Heart right ventricle (tissue), 16 donors: ENCODE results near the gene CTAG1B. TPM values are rescaled to one million over a fixed set of nuclear protein-coding genes. Genes with fewer than 3 reads are reported as not detected.
A peak's percentile ranks its signal among the peaks of the same experiment; 100 is the strongest.
"Not testable (repeated sequence)": the region's sequence is repeated elsewhere in the genome, so short reads cannot be mapped to it uniquely, and the experiment has no call there.

Source experiments
- ATAC-seq, 8 donors: fragments of 200-7000 bp; cut with Tn5 transposase; one replicate each; pipeline ENCODE4 v1.9.1; 2020; ENCODE audit warnings: mild to moderate bottlenecking in 8 of 8, moderate library complexity in 8 of 8, moderate number of reproducible peaks in 1 of 8
- DNase-seq, 2 donors: peaks; one replicate each; pipeline ENCODE4 v3.0.0-alpha.2; 2020
- H3K27ac ChIP-seq, 10 donors: fragments of 200-600 bp; sonication (generic) in 2 of 10; one replicate each; pipeline versions ENCODE4 v1.5.0 to v1.8.0; 2020 to 2022; ENCODE audit warnings: mild to moderate bottlenecking in 3 of 10
- H3K27me3 ChIP-seq, 7 donors: fragments of 200-600 bp; one replicate each; pipeline ENCODE4 v1.8.0; 2021 to 2022; ENCODE audit warnings: mild to moderate bottlenecking in 2 of 7
- H3K36me3 ChIP-seq, 9 donors: fragments of 200-600 bp; sonication (generic) in 1 of 9; one replicate each; pipeline versions ENCODE4 v1.5.0 to v1.8.0; 2020 to 2022; ENCODE audit warnings: mild to moderate bottlenecking in 2 of 9
- H3K4me1 ChIP-seq, 9 donors: fragments of 200-600 bp; sonication (generic) in 1 of 9; one replicate each; pipeline versions ENCODE4 v1.5.0 to v1.8.0; 2020 to 2022; ENCODE audit warnings: mild to moderate bottlenecking in 4 of 9
- H3K4me3 ChIP-seq, 10 donors: fragments of 200-600 bp; sonication (generic) in 2 of 10; one replicate each; pipeline versions ENCODE4 v1.5.0 to v1.8.0; 2020 to 2022; ENCODE audit warnings: mild to moderate bottlenecking in 7 of 10, moderate library complexity in 2 of 10
- H3K9me3 ChIP-seq, 11 donors: fragments of 200-600 bp in 10 of 11; sonication (generic) in 2 of 11; one replicate each; pipeline versions ENCODE4 v1.5.0 to v1.8.0; 2013 to 2022; ENCODE audit warnings: mild to moderate bottlenecking in 2 of 11, control low read depth in 1 of 11, moderate library complexity in 1 of 11
- WGBS, 2 donors: extraction: QIAGEN DNeasy Blood & Tissue Kit; methylation state at CpG; one replicate each; pipeline ENCODE4 v1.1.7; 2013; ENCODE audit warnings: inconsistent platforms in 1 of 2; 5-methylcytosine and 5-hydroxymethylcytosine counted together
- intact Hi-C, 10 donors: fragments of 100-400 bp; cut with DNase I; formaldehyde crosslinking; loops; one replicate each; pipeline versions ENCODE4 v1.11.1 to v1.14.2; 2022
- polyA plus RNA-seq, 2 donors: library from polyadenylated mRNA; stranded (reverse); fragments of 200-250 nt; gene quantifications; one replicate each; pipeline ENCODE4 v1.2.3, GENCODE V29; 2013
- total RNA-seq, 10 donors: library from RNA; stranded (reverse); fragmentation: NEBNext Ultra II Directional in 3 of 10; extraction: Animal tissue kit (Norgen Biotek cat#: 25700) in 3 of 10; gene quantifications; one replicate each; pipeline versions ENCODE4 v1.2.1 to v1.2.4, GENCODE V29; 2021 to 2023
- donor health status: Arrhythmogenic right ventricular cardiomyopathy.
- donor health status: ischemic (EF 13 %, LVEDD 7.1; RV severe dilation, severe dysfunction).
- donor health status: healthy with polysubstance abuse.
- donor health status: DM: no; HTN: yes; CAD: no.
- donor health status: DM: no; HTN: no; CAD: no.
- donor health status: ischemic (EF 25% LVEDD 6.9; RV normal size, moderate dysfunction).
- donor health status: ischemic (EF 25% LVEDD 5.7; RV mildly dilated, moderate dysfunction).
- donor health status: healthy.
- donor health status: DM: yes; HTN: yes; CAD: no.
- donor health status: Ischemic cardiomyopathy.
- donor health status: ischemic (EF 35%, LVEDD 5.7; RV mildly dilated, moderate dysfunction).
- donor health status: nonischemic (EF 11% LVEDD 7.7; RV severe dilation, severe dysfunction).
- donor health status: DM: yes; HTN: yes; CAD: no.
- donor health status: PGD.
- donor health status: ischemic (EF 29% LVEDD 5.4; RV normal size, mild dysfunction).
- donor health status: nonischemic (EF 23%, LVEDD 6.1; RV moderate dilation, normal function).

Gene CTAG1B
- total and polyA plus RNA-seq, 12 donors = not detected

DNA sequence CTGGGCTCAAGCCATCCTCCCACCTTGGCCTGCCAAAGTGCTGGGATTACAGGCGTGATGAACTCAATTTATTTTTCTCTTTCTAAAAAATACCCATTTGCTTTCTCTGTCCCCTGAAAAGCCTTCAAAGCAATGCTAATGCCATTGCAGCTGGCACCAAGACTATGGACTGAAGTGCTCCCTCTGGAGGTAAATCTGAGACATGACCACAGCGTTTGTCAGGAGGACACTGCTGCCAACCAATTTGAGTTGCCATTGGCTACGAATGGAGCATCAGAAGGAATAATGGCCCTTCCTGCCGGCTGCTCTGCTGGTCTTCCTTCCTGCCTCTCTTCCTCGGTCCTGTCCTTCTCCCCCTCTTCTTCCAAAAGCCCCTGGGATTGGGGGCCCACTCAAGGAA lies 44.0 kb downstream of the CTAG1B start:
- DNase-seq, H3K27ac ChIP-seq, intact Hi-C loops, H3K4me3 ChIP-seq, H3K4me1 ChIP-seq, H3K36me3 ChIP-seq, H3K27me3 ChIP-seq, H3K9me3 ChIP-seq: not testable (repeated sequence)
- ATAC-seq = peak in 5 of 8 donors; percentile 54 to 82 (median 64)
- no CpG with 5 or more reads among the region's 5 CpGs for WGBS, 2 donors

DNA sequence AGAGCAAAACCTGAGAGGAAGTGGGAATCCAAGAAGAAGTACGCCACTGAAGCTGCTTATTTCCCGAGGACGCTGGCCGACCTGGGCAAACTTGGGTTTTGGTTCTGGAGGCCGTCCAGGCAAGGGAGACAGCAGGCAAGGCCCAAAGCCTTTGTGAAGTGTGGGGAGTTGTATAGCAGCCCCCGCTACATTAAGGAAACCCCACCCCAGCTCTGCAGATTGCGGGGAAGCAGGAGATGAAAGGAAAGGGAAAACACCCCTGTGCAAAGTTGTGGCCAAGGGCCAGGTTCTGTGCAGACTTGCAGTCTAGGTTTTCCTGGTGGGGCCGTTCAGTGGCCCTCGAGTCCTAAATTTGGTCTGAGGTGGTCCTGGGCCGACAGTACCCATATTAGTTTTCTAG lies 46.0 kb downstream of the CTAG1B start:
- DNase-seq, ATAC-seq, H3K4me3 ChIP-seq, H3K4me1 ChIP-seq, intact Hi-C loops, H3K27me3 ChIP-seq, H3K9me3 ChIP-seq, H3K36me3 ChIP-seq, H3K27ac ChIP-seq: not testable (repeated sequence)
- no CpG with 5 or more reads among the region's 10 CpGs for WGBS, 2 donors

DNA sequence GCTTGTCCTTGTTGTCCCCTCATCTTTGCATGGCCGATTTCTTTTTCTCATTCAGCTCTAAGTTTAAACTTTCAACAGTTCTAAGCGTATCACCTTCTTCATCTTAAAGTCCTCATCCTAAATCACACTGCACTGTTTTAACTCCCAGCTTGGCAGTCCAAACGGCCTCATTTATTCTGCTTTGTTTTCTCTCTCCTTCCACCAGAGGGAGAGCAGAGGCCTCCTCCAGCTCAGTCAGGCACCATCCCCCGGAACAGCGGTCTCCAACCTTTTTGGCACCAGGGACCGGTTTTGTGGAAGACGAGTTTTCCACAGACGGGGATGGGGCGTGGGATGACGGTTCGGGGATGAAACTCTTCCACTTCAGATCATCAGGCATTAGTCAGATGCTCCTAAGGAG lies 48.7 kb downstream of the CTAG1B start:
- DNase-seq, H3K36me3 ChIP-seq, H3K27ac ChIP-seq, H3K4me1 ChIP-seq, intact Hi-C loops, H3K4me3 ChIP-seq, H3K27me3 ChIP-seq, H3K9me3 ChIP-seq: not testable (repeated sequence)
- WGBS, 2 donors = no CpG with 5 or more reads among the region's 11 CpGs
- ATAC-seq = peak in 2 of 8 donors; percentile 20 to 26

Other genes starting within 250 kb of the CTAG1B start
- 100 to 1,000 TPM; 139 to 288 (median 181) TPM for gene FLNA, start 244.6 kb downstream of the CTAG1B start, total RNA-seq
- 100 to 1,000 TPM; 368 to 442 TPM for gene FLNA, start 244.6 kb downstream of the CTAG1B start, polyA plus RNA-seq
- gene EMD, start 240.0 kb downstream of the CTAG1B start, total RNA-seq = 10 to 100 TPM; 47.8 to 74.1 (median 59.6) TPM
- gene EMD, start 240.0 kb downstream of the CTAG1B start, polyA plus RNA-seq = 100 to 1,000 TPM in 1 of 2 donors, 10 to 100 TPM in 1; 54.8 to 170 TPM
- gene RPL10, start 220.9 kb downstream of the CTAG1B start, total RNA-seq = 1,000 to 10,000 TPM; 1,543 to 2,503 (median 1,867) TPM
- gene RPL10, start 220.9 kb downstream of the CTAG1B start, polyA plus RNA-seq = 1,000 to 10,000 TPM; 2,102 to 7,085 TPM
- gene DNASE1L1, start 210.0 kb downstream of the CTAG1B start, total RNA-seq = 10 to 100 TPM; 35.2 to 57.1 (median 46.9) TPM
- 10 to 100 TPM; 27.2 to 55.0 TPM for gene DNASE1L1, start 210.0 kb downstream of the CTAG1B start, polyA plus RNA-seq
- gene TAFAZZIN, start 207.7 kb downstream of the CTAG1B start, total RNA-seq = 10 to 100 TPM; 28.4 to 42.6 (median 33.7) TPM
- gene TAFAZZIN, start 207.7 kb downstream of the CTAG1B start, polyA plus RNA-seq = 100 to 1,000 TPM in 1 of 2 donors, 10 to 100 TPM in 1; 38.2 to 112 TPM
- gene ATP6AP1, start 190.6 kb downstream of the CTAG1B start, total RNA-seq = 100 to 1,000 TPM in 3 of 10 donors, 10 to 100 TPM in 7; 69.5 to 113 (median 90.6) TPM
- gene ATP6AP1, start 190.6 kb downstream of the CTAG1B start, polyA plus RNA-seq = 100 to 1,000 TPM in 1 of 2 donors, 10 to 100 TPM in 1; 26.0 to 103 TPM
- 100 to 1,000 TPM in 1 of 10 donors, 10 to 100 TPM in 9; 67.5 to 101 (median 77.5) TPM for gene GDI1, start 182.1 kb downstream of the CTAG1B start, total RNA-seq
- 100 to 1,000 TPM; 111 to 117 TPM for gene GDI1, start 182.1 kb downstream of the CTAG1B start, polyA plus RNA-seq
- 10 to 100 TPM; 25.5 to 59.9 (median 34.7) TPM for gene FAM50A, start 175.1 kb downstream of the CTAG1B start, total RNA-seq
- 100 to 1,000 TPM; 134 to 167 TPM for gene FAM50A, start 175.1 kb downstream of the CTAG1B start, polyA plus RNA-seq
- gene PLXNA3, start 161.0 kb downstream of the CTAG1B start, total RNA-seq = 10 to 100 TPM; 11.6 to 35.3 (median 16.7) TPM
- gene PLXNA3, start 161.0 kb downstream of the CTAG1B start, polyA plus RNA-seq = 10 to 100 TPM in 1 of 2 donors, 1 to 10 TPM in 1; 9.7 to 18.9 TPM
- 10 to 100 TPM; 13.7 to 21.3 (median 17.7) TPM for gene LAGE3, start 140.0 kb downstream of the CTAG1B start, total RNA-seq
- 10 to 100 TPM in 1 of 2 donors, 1 to 10 TPM in 1; 7.5 to 38.2 TPM for gene LAGE3, start 140.0 kb downstream of the CTAG1B start, polyA plus RNA-seq
- gene UBL4A, start 132.7 kb downstream of the CTAG1B start, total RNA-seq = 10 to 100 TPM; 45.8 to 69.4 (median 50.4) TPM
- 10 to 100 TPM; 33.1 to 48.3 TPM for gene UBL4A, start 132.7 kb downstream of the CTAG1B start, polyA plus RNA-seq
- 10 to 100 TPM in 7 of 10 donors, 1 to 10 TPM in 3; 8.7 to 19.8 (median 11.7) TPM for gene SLC10A3, start 128.7 kb downstream of the CTAG1B start, total RNA-seq
- 10 to 100 TPM; 11.9 to 38.1 TPM for gene SLC10A3, start 128.7 kb downstream of the CTAG1B start, polyA plus RNA-seq
- gene FAM3A, start 103.0 kb downstream of the CTAG1B start, total RNA-seq = 10 to 100 TPM; 36.5 to 73.9 (median 48.4) TPM
- gene FAM3A, start 103.0 kb downstream of the CTAG1B start, polyA plus RNA-seq = 10 to 100 TPM; 69.1 to 76.6 TPM
- gene G6PD, start 72.4 kb downstream of the CTAG1B start, total RNA-seq = 10 to 100 TPM in 4 of 10 donors, 1 to 10 TPM in 6; 5.0 to 20.9 (median 8.5) TPM
- gene G6PD, start 72.4 kb downstream of the CTAG1B start, polyA plus RNA-seq = 10 to 100 TPM; 10.3 to 19.2 TPM
- gene IKBKG, start 71.7 kb downstream of the CTAG1B start, total RNA-seq = 10 to 100 TPM; 11.6 to 21.7 (median 15.1) TPM
- gene IKBKG, start 71.7 kb downstream of the CTAG1B start, polyA plus RNA-seq = 10 to 100 TPM; 14.6 to 27.0 TPM
- not detected for gene CTAG1A, start 34.1 kb downstream of the CTAG1B start, total RNA-seq
- not detected for gene CTAG1A, start 34.1 kb downstream of the CTAG1B start, polyA plus RNA-seq
- gene CTAG2, start 34.3 kb upstream of the CTAG1B start, total RNA-seq = not detected
- gene CTAG2, start 34.3 kb upstream of the CTAG1B start, polyA plus RNA-seq = not detected
- gene GAB3, start 131.8 kb upstream of the CTAG1B start, total RNA-seq = 10 to 100 TPM; 13.6 to 32.1 (median 22.0) TPM
- gene GAB3, start 131.8 kb upstream of the CTAG1B start, polyA plus RNA-seq = 10 to 100 TPM in 1 of 2 donors, 1 to 10 TPM in 1; 5.9 to 25.2 TPM
- 10 to 100 TPM; 18.8 to 31.9 (median 26.6) TPM for gene DKC1, start 143.6 kb upstream of the CTAG1B start, total RNA-seq
- 10 to 100 TPM; 25.0 to 25.5 TPM for gene DKC1, start 143.6 kb upstream of the CTAG1B start, polyA plus RNA-seq
- gene MPP1, start 186.2 kb upstream of the CTAG1B start, total RNA-seq = 10 to 100 TPM; 31.8 to 50.6 (median 40.3) TPM
- gene MPP1, start 186.2 kb upstream of the CTAG1B start, polyA plus RNA-seq = 10 to 100 TPM; 18.4 to 20.8 TPM
- gene SMIM9, start 215.4 kb upstream of the CTAG1B start, total RNA-seq = under 1 TPM in 3 of 10 donors, not detected in 7; 0.28 to 0.47 (median 0.28) TPM
- gene SMIM9, start 215.4 kb upstream of the CTAG1B start, polyA plus RNA-seq = not detected